ENCODE results near the gene EML1.

Gene EML1

GRCh38 chr14:99908653-99909250 lies 115.5 kb downstream of the EML1 start:
- no peak for DNase-seq

GRCh38 chr14:99909513-99910064 lies 116.4 kb downstream of the EML1 start:
- DNase-seq, result no peak

DNA sequence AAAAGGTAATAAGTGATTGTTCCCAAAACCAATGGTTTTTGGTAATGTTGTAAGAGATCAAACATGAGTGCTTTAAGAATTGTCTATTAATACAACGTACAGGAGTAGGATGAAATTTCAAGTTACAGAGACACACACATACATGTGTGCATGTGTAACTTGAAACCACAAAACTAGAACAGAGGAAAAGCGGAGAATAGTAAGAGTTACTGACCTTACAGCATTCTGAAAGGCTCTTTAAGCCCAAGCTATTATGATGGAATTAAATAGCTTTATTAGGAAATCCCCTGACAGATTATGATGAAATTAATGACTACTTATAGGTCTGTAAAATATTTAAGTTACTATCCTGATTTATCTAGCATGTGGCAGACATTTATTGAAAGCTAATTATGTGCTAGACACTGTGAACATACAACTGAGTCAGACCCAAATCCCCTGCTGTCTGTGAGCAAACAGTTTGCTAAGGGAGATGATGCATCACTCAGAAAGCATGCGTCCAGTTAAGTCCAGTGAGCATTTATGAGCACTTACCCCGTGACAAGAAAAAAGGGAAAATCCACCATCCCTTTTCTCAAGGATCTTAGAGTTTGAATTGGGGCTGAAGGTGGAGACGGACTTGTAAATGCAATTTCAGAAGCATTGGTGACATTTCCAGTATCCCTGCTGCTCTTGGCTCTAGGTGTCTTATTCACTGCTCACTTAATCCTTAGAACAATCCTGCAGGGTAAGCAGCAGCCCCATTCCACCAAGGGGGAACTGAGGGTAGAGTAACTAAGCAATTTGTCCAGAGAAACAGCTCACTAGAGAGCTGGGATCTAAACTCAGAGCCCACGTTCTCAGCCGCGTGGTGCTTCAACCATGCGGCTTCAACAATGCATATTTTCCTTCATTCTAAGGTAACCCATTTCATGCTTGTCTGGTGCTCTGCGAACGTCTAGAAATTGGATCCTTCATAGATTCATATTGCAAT lies 117.4 kb downstream of the EML1 start:
- DNase-seq, result no peak

- DNase-seq, result no peak
These were observed 122.3 kb downstream of the EML1 start for GRCh38 chr14:99915305-99916090.

DNA sequence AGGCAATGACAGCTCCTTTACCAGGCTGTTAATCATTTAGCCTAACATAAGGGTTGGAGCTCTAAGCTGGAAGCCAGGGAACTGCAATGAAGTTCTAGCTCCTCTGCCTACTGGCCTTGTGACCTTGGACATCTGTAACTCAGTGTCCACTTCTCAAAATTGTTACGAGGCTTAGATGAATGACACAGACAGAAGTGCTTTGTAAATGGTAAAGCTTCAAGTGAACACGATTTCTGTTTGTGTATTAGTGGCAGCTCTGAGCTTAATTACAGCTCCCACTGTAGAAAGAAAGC lies 122.8 kb downstream of the EML1 start:
- DNase-seq, result no peak

- no peak for DNase-seq
These were observed 125.6 kb downstream of the EML1 start for GRCh38 chr14:99918781-99919180.

- DNase-seq, result no peak
These were observed 128.2 kb downstream of the EML1 start for GRCh38 chr14:99921425-99921824.

DNA sequence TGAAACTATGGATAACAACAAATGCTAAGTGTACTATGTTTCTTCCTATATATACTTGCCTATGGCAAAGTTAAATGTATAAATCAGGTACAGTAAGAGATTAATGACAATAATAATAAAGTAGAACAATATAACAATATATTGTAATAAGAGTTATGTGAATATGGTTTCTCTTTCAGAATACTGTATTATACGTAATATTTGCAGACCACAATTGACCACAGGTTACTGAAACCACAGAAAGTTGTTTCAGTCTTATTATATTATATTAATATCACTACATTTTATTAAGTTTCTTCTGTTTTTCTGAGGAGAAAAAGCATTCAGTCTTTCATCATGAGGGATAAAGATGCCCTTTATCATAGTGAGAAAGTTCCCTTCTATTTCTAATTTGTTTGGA lies 131.2 kb downstream of the EML1 start:
- DNase-seq, result no peak

- DNase-seq, result no peak
These were observed 132.3 kb downstream of the EML1 start for GRCh38 chr14:99925471-99925870.

DNA sequence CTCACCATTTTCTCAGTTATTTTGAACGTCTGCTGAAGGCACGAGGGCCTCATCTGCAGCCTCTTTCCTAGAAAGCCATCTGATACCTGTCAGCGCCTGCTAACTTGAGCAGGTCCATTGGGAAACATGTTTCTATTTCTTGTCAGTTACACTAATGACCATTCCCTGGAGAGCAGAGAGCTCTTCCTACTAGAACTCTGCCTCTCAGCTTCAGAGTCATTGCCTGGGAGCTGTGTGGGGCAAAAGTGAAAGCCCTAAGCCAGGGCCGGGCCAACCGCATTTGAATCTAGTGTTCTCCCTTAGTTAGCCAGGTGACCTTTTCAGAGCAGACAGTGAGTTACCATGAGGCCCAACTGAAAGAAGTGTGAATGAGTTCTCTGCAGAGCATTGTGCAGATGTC lies 135.8 kb downstream of the EML1 start:
- no peak for DNase-seq

GRCh38 chr14:99929601-99930000 lies 136.4 kb downstream of the EML1 start:
- no peak for DNase-seq

DNA sequence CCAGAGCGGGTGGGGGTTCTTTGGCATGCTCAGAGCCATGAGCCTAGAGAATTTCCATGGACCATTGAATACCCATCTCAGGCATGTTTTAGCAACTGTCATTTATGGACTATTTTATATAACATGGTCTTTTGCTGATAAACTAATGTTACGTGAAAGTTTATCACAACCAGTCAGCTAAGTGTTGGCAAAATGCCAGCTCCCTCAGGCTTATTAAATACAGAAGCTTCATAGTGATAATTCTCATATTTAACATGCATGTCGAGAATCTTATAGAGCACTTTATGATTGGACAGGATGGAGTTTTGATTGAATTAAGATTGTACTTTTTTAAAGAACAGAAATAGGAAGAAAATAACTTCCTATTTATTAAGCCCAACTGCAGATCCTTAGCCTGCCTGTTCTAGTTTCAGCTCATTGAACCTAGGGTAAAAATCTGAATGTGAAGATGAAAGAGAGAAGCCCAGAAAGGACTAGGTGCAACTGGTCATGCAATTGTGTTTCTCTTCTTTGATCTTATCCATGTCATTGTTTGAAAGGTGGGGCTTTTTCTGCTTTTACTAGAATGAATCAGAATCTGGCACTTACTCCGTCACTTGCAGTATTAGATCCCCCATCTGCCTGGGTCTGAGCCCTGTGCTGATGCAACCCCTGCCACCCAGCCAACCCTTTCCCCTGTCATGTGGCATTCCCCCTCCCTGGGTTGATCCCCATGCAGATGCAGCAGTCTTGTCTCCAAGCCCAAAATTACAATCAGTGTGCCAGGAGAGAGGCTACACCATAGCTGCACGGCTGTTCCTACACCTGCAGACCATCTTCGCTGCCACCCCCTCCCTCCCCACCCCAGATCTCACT lies 137.4 kb downstream of the EML1 start:
- DNase-seq, result no peak

DNA sequence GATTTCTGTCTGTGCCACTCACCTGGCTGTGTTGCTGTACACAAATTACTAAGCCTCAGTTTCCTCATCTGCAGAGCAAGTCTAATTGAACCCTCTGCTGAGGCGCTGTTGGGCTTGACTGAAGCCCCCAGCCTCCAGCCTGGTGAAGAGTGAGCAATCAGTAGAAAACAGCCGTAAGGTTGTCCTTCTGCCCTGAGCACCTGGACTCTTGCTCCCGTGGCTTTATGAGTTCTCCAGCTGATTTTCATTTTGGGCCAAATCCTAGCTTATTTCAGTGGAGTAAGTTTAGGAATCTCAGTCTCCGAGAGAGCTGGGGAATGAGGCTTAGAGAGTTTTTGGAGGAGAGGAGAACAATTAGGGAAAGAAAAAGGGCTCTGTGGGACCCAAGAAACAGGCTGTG lies 138.1 kb downstream of the EML1 start:
- no peak for DNase-seq

DNA sequence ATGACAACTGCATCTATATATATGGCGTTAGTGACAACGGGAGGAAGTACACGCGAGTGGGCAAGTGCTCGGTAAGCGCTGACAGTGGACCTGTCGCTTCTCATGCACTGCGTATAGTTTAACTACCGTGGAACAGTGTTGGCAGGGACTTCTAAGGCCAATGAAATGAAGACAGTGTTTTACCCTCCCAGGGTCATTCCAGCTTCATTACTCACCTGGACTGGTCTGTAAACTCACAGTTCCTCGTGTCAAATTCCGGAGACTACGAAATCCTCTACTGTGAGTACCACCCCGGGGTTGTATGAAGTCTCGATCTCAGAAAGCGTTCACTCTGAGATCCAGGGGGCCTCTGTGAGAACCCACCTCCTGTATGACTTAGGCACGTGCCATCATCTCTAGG lies 142.8 kb downstream of the EML1 start:
- DNase-seq, result no peak

DNA sequence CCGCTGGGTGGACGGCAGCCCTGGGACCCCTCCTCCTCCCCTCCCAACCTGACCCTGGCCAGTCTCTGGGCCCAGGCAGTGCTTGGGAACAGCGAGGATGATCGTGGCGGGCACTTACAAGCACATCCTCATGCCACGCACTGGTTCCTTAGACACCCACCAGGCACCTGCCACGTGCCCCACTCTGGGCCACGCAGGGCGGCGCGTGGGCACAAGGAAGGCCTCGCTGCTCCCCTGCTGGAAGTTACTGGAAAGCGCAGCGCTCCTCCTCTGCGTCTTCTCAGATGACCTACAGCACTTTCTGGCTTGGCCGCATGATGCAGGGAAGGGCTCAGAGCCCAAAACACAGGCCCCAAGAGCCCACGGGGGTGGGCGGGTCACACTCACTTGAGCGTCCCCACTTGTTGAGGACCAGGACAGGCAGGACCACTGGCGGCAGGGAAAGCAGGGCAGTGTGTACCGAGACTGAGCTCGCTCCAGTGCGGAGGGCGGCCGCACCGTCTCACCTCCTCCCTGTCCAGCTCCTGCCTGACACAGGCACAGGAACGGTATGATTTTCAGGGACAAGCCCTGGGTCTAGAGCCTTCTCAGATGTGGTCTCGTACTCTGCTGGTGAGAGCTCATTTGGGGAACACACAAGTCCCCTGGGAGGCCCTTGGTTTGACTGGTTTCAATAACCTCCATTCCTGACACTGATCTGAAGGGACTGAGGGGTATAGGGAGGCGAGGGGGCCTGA lies 143.7 kb downstream of the EML1 start:
- DNase-seq, result no peak

DNA sequence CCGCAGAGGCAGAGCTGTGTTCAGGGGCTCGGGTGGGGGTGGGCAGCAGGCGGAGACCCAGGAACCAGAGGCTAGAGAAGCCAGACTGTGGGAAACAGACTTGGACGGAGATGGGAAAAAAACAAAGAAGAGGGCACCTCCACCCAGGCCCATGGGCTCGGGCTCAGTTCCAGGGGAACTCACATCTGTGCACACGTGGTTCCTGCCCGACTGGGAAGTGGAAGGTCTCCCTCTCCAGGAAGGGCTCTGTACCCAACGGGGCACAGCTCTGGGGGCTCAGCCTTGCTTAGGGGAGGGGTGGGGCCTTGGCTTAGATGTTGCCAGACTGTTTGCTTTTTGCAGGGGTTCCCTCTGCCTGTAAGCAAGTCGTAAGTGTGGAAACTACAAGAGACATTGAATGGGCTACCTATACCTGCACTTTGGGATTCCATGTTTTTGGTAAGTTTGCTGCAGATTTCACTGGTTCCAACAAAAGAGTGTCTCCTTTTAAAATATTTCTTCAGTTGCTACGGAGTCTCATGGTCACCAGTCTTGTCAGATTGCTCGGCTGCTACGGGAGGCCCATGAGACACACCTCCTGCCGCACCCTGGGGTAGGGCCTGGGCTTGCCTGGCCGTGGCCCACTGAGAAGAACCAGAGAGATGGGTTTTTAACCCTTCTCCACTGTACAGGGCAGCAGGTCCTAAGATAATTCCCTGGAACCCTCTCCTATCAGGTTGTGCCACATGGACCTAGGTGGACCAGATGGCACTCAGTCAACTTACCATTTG lies 144.4 kb downstream of the EML1 start:
- no peak for DNase-seq

DNA sequence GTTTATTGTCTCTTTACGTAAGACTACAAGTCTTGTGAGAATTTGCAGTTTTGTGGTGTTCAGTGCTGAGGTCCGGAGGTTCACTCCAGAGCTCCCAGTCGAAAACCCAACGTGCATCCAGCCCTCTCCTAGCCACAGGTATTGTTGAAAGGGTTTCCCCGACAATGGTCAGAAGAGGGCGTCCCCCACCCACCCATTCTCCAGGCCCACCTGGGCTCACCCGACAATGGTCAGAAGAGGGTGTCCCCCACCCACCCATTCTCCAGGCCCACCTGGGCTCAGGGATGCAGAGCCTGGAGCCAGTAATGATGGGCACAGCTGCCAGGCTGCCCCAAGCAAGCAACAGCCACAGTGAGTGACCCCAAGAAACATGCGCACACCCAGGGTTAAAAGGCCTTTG lies 145.2 kb downstream of the EML1 start:
- no peak for DNase-seq

- no peak for DNase-seq
These were observed 145.7 kb downstream of the EML1 start for GRCh38 chr14:99938896-99939295.

DNA sequence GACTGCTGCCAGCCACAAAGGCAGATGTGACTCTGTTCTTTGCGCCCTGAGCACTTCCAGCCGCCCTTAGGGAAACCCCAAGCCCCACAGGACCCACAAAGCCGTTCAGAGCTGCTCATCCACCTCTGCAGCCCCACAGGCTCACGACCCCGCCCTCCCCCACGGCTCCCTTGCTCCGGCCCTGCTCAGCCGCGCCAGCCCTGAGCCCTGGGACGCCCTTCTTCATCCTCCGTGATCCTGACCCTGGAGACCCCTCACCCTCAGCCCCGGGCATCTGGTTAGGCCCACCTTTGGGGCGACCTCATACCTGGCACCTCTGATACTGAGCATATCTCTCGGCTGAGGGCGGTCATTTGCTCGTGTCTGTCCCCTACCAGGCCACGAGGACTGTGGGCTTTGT lies 146.2 kb downstream of the EML1 start:
- no peak for DNase-seq

GRCh38 chr14:99940064-99940463 lies 146.9 kb downstream of the EML1 start:
- DNase-seq, result no peak

- no peak for DNase-seq
These were observed 148.0 kb downstream of the EML1 start for GRCh38 chr14:99941211-99941610.

All from central memory CD4-positive, alpha-beta T cell (primary cell).